Measurements from ENCODE around the gene GPHA2. TPM values are rescaled to one million over a fixed set of nuclear protein-coding genes. Genes with fewer than 3 reads are reported as not detected.

GPHA2 gene
- total RNA-seq, 1 donor from 2014 or later, result not detected

DNA sequence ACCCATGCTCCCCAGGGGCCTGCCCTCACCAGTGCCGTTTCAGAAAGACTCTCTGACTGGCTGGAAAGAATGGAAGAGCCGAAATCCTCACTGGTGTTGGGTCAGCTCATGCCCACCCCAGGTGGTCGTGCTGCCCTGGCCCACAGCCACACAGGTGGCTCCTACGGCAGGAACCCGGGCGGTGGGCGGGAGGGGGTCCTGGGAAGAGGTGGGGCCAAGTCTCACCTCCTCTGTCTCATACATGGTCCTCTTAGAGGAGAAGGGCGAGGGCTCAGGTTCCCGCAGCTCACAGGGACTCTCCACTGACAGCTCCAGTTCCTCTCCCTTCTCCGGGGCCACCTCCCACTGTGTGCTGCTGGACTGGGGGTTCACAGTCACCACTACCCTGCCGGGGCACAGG lies 26.9 kb downstream of the GPHA2 start:
- no peaks in the 10 kb centered on the region for H3K36me3 ChIP-seq
- H3K9me3 Mint-ChIP-seq, result no peaks in the 10 kb centered on the region
- H3K4me2 ChIP-seq, result no peak overlapping the region

DNA sequence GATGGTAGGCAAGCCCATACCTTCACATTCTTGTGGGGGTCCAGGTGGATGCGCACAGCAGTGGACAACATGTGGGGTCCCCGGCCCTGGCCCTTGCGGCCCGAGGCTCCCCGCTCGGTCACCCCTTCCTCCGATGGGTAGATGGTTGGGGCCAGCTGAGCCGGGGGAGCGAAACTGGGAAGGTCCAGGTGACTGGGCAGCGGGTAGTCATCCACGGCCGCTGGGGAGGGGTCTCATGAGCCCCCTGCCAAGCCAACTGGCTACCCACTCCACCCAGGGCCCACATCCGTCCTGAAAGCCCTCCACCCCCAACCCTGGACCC lies 29.4 kb downstream of the GPHA2 start:
- no peaks in the 10 kb centered on the region for H3K9me3 ChIP-seq (ENCODE audit: low read depth)
- H3F3A ChIP-seq (ENCODE audit: low read depth), result no peaks in the 10 kb centered on the region
- no peak overlapping the region for H3K4me3 ChIP-seq
- H3K27me3 ChIP-seq, result no peaks in the 10 kb centered on the region
- no peak for DNase-seq (ENCODE audit: low spot score)
- H3K36me3 ChIP-seq, result no peaks in the 10 kb centered on the region
- H3K9me3 Mint-ChIP-seq, result no peaks in the 10 kb centered on the region
- no peak overlapping the region for H3K4me3 Mint-ChIP-seq
- H3K4me1 Mint-ChIP-seq, result no peaks in the 10 kb centered on the region
- no peaks in the 10 kb centered on the region for H3K79me2 ChIP-seq (ENCODE audit: low read depth)
- H3K4me1 ChIP-seq, result no peaks in the 10 kb centered on the region
- no peak overlapping the region for H3K4me2 ChIP-seq
- H4K20me1 ChIP-seq (ENCODE audit: low read depth), result no peaks in the 10 kb centered on the region
- no peak overlapping the region for H3K9ac ChIP-seq
- H3K27me3 Mint-ChIP-seq (ENCODE audit: insufficient read depth, low read depth), result peaks cover 6% of the 10 kb centered on the region
- no peak overlapping the region for H2AFZ ChIP-seq (replicated peaks)
- TF ChIP-seq, protein P1, sequence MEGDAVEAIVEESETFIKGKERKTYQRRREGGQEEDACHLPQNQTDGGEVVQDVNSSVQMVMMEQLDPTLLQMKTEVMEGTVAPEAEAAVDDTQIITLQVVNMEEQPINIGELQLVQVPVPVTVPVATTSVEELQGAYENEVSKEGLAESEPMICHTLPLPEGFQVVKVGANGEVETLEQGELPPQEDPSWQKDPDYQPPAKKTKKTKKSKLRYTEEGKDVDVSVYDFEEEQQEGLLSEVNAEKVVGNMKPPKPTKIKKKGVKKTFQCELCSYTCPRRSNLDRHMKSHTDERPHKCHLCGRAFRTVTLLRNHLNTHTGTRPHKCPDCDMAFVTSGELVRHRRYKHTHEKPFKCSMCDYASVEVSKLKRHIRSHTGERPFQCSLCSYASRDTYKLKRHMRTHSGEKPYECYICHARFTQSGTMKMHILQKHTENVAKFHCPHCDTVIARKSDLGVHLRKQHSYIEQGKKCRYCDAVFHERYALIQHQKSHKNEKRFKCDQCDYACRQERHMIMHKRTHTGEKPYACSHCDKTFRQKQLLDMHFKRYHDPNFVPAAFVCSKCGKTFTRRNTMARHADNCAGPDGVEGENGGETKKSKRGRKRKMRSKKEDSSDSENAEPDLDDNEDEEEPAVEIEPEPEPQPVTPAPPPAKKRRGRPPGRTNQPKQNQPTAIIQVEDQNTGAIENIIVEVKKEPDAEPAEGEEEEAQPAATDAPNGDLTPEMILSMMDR (IDR thresholded peaks at IDR 0.05), result no peak
- TF ChIP-seq EZH2 (IDR thresholded peaks at IDR 0.05), result no peak
- no peak for TF ChIP-seq EZH2phosphoT487 (IDR thresholded peaks at IDR 0.05)
- no peak overlapping the region for H3K27ac Mint-ChIP-seq
- H3K36me3 Mint-ChIP-seq, result peaks cover 9% of the 10 kb centered on the region
- no peak overlapping the region for H3K27ac ChIP-seq

More for the DNA sequence above, 26.9 kb downstream of the GPHA2 start:
- TF ChIP-seq EZH2 (IDR thresholded peaks at IDR 0.05) (no peak), EZH2phosphoT487 (IDR thresholded peaks at IDR 0.05) (no peak)
- TF ChIP-seq, protein P1 (IDR thresholded peaks at IDR 0.05), result no peak
- no peak for DNase-seq (ENCODE audit: low spot score)
- peaks cover 8% of the 10 kb centered on the region for H3K36me3 Mint-ChIP-seq
- peaks cover 4% of the 10 kb centered on the region for H3K27me3 Mint-ChIP-seq (ENCODE audit: insufficient read depth, low read depth)
- Histone ChIP-seq H3K9me3 (ENCODE audit: low read depth) (no peaks in the 10 kb centered on the region), H3K4me3 (no peak overlapping the region), H3K9ac (no peak overlapping the region), H4K20me1 (ENCODE audit: low read depth) (no peaks in the 10 kb centered on the region), H3K27ac (no peak overlapping the region), H3F3A (ENCODE audit: low read depth) (no peaks in the 10 kb centered on the region), H2AFZ (replicated peaks) (no peak overlapping the region), H3K4me1 (no peaks in the 10 kb centered on the region), H3K27me3 (no peaks in the 10 kb centered on the region), H3K79me2 (ENCODE audit: low read depth) (no peaks in the 10 kb centered on the region)
- H3K4me3 Mint-ChIP-seq, result peak overlapping the region; percentile 13
- no peaks in the 10 kb centered on the region for H3K4me1 Mint-ChIP-seq
- no peak overlapping the region for H3K27ac Mint-ChIP-seq

DNA sequence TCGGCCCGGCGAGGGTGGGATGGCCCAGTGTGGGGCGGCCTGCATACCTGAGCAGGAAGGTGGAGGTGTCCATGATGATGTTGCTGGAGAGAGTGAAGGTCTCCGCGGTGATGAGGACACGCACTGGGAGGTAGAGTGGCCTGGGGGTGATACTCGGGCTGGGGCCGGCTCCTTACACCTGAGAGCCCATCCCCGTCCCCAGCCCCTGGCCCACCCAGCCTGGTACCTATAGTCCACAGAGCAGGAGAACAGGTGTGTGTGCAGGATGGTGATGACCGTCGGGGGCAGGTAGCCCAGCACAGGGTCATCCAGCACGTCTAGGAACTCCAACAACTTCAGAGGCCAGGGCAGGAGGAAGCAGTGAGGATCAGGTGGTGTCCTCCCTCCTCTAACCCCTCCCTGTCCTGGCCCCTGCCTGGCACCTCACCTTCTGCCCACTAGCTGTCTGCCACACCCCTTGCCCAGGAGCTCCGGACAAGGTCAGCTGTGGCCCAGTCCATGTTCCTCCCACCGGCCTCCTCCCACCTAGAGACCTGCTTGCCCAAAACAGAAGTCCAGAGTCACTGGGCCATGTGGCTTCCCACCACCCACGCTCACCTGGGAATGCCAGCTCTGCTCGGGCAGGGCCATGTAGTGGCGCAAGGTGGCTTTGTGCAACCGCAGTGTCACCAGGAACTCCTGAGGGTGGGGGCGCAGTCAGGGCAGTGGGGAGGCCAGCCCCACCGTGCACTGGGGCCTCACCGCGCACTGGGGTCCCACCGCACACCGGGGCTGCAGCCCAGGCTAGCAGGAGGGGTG lies 30.0 kb downstream of the GPHA2 start:
- H3K4me3 ChIP-seq, result no peak overlapping the region
- H3K4me2 ChIP-seq, result no peak overlapping the region
- H3K27me3 ChIP-seq, result no peaks in the 10 kb centered on the region
- no peaks in the 10 kb centered on the region for H3K9me3 ChIP-seq (ENCODE audit: low read depth)
- H3K4me3 Mint-ChIP-seq, result no peak overlapping the region
- H3K9me3 Mint-ChIP-seq, result no peaks in the 10 kb centered on the region
- no peak overlapping the region for H2AFZ ChIP-seq (replicated peaks)
- TF ChIP-seq EZH2 (IDR thresholded peaks at IDR 0.05), result no peak
- TF ChIP-seq, protein P1 (IDR thresholded peaks at IDR 0.05), result no peak
- no peak for TF ChIP-seq EZH2phosphoT487 (IDR thresholded peaks at IDR 0.05)
- no peak overlapping the region for H3K9ac ChIP-seq
- no peaks in the 10 kb centered on the region for H3K79me2 ChIP-seq (ENCODE audit: low read depth)
- no peak overlapping the region for H3K27ac ChIP-seq
- no peak for DNase-seq (ENCODE audit: low spot score)
- H3K27me3 Mint-ChIP-seq (ENCODE audit: insufficient read depth, low read depth), result peaks cover 6% of the 10 kb centered on the region
- H3K27ac Mint-ChIP-seq, result no peak overlapping the region
- H3K4me1 ChIP-seq, result no peaks in the 10 kb centered on the region
- no peaks in the 10 kb centered on the region for H3K4me1 Mint-ChIP-seq
- no peaks in the 10 kb centered on the region for H3K36me3 ChIP-seq
- peaks cover 9% of the 10 kb centered on the region for H3K36me3 Mint-ChIP-seq
- H3F3A ChIP-seq (ENCODE audit: low read depth), result no peaks in the 10 kb centered on the region
- H4K20me1 ChIP-seq (ENCODE audit: low read depth), result no peaks in the 10 kb centered on the region

All from neural progenitor cell (in vitro differentiated cells).